Cardiac fibroblast (primary cell): ENCODE data around the gene CD2.
A peak's percentile ranks its signal among the peaks of the same experiment; 100 is the strongest.

Experiments used
- DNase-seq, 2 donors: peaks; one replicate each; pipeline versions ENCODE4 v3.0.0 to v3.0.0-alpha.2; 2010; ENCODE audit warnings: low read depth in 2 of 2
- H3K4me3 ChIP-seq, 2 donors: replicated peaks in 1 of 2; 1 replicate in 1 of 2; 2 replicates in 1 of 2; pipeline ENCODE4 v1.5.1; 2011; ENCODE audit warnings: low read depth in 2 of 2, low read length in 2 of 2, mild to moderate bottlenecking in 2 of 2, moderate library complexity in 1 of 2
- TF ChIP-seq, protein P1 (sequence below): IDR thresholded peaks from one replicate; pipeline ENCODE4 v1.5.1; 2011; ENCODE audit warnings: low read depth, mild to moderate bottlenecking, low read length, inconsistent platforms

Gene CD2

DNA sequence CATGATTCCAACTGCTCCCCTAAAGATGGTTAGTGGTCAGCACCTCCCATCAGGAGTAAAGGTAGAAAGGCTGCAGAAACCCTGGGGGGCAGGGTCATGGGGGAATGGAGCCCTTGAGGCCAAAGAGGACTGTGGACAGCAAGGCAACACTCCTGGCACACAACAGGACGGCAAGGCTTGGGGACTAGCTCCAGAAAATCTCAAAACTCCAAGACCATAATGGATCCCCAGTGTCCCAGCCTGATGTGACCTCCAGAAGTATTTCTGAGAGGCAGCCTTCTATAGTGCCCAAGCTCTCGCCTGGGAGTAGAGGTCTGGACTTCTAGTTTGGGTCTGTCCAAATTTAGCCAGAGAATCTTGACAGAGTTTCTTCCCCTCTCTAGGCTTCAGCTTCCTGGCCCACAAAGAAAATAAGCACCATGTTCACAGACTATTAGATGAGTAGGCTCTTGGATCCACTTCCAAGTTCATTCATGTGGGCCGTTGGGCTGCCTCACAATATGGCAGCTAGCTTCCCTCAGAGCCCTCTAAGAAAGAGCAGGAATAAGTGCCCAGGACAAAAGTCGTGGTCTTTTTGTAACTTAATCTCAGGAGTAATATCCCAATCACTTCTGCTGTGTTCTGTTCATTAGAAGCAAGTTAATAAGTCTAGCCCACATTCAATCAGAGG is 6.9 kb downstream of the CD2 start:
- TF ChIP-seq, protein P1, sequence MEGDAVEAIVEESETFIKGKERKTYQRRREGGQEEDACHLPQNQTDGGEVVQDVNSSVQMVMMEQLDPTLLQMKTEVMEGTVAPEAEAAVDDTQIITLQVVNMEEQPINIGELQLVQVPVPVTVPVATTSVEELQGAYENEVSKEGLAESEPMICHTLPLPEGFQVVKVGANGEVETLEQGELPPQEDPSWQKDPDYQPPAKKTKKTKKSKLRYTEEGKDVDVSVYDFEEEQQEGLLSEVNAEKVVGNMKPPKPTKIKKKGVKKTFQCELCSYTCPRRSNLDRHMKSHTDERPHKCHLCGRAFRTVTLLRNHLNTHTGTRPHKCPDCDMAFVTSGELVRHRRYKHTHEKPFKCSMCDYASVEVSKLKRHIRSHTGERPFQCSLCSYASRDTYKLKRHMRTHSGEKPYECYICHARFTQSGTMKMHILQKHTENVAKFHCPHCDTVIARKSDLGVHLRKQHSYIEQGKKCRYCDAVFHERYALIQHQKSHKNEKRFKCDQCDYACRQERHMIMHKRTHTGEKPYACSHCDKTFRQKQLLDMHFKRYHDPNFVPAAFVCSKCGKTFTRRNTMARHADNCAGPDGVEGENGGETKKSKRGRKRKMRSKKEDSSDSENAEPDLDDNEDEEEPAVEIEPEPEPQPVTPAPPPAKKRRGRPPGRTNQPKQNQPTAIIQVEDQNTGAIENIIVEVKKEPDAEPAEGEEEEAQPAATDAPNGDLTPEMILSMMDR, result no peak
- DNase-seq, result no peak
- no peak overlapping the region for H3K4me3 ChIP-seq

- TF ChIP-seq, protein P1, result no peak
- no peak overlapping the region for H3K4me3 ChIP-seq
- DNase-seq, result no peak
Observed at GRCh38 chr1:116762281-116762680, 8.1 kb downstream of the CD2 start.

GRCh38 chr1:116762781-116763115 is 8.5 kb downstream of the CD2 start:
- H3K4me3 ChIP-seq, result no peak overlapping the region
- DNase-seq, result no peak
- TF ChIP-seq, protein P1, result no peak

- TF ChIP-seq, protein P1, result no peak
- peak in 1 of 2 donors; percentile 41 for DNase-seq
- no peak overlapping the region for H3K4me3 ChIP-seq
Observed at GRCh38 chr1:116763116-116763786, 9.0 kb downstream of the CD2 start.

GRCh38 chr1:116763787-116764465 is 9.7 kb downstream of the CD2 start:
- TF ChIP-seq, protein P1, result peak; percentile 42
- H3K4me3 ChIP-seq, result no peak overlapping the region
- peak in 1 of 2 donors; percentile 13 for DNase-seq

GRCh38 chr1:116764466-116764898 is 10.3 kb downstream of the CD2 start:
- no peak overlapping the region for H3K4me3 ChIP-seq
- no peak for DNase-seq
- TF ChIP-seq, protein P1, result no peak
